Ovary (tissue), 9 donors: Measurements from ENCODE around the gene ERICH6B. TPM values are rescaled to one million over a fixed set of nuclear protein-coding genes. Genes with fewer than 3 reads are reported as not detected.

Source experiments
- DNase-seq, 5 donors: peaks; one replicate each; pipeline ENCODE4 v3.0.0-alpha.2; 2019 to 2020
- H3K27ac ChIP-seq, 2 donors: fragments of 200-600 bp; one replicate each; pipeline versions ENCODE4 v1.5.1 to v1.8.0; 2019 to 2022
- H3K27me3 ChIP-seq: fragments of 200-600 bp; one replicate; pipeline ENCODE4 v1.8.0; 2022
- H3K36me3 ChIP-seq: fragments of 200-600 bp; sonication (generic); one replicate; pipeline ENCODE4 v1.5.1; 2019
- H3K4me1 ChIP-seq: one replicate; pipeline ENCODE4 v1.8.1; 2013; ENCODE audit warnings: mild to moderate bottlenecking, moderate library complexity; ENCODE audit not compliant: insufficient read depth
- H3K4me3 ChIP-seq: fragments of 200-600 bp; sonication (generic); one replicate; pipeline ENCODE4 v1.5.1; 2017
- H3K9me3 ChIP-seq, 2 donors: fragments of 200-600 bp in 1 of 2; sonication (generic) in 1 of 2; one replicate each; pipeline versions ENCODE4 v1.5.1 to v1.8.1; 2013 to 2019; ENCODE audit warnings: mild to moderate bottlenecking in 1 of 2, moderate library complexity in 1 of 2
- EP300 ChIP-seq: sonication (generic); formaldehyde crosslinking; IDR thresholded peaks from one replicate; pipeline ENCODE4 v1.6.1; 2017; ENCODE audit warnings: antibody characterized with exemption
- POLR2A ChIP-seq: fragments of 450-650 bp; IDR thresholded peaks from one replicate; pipeline ENCODE4 v1.6.1; 2017; ENCODE audit warnings: antibody characterized with exemption, mild to moderate bottlenecking, moderate library complexity
- WGBS, 3 donors: extraction: QIAGEN DNeasy Blood & Tissue Kit in 1 of 3; methylation state at CpG; one replicate each; pipeline versions ENCODE4 v1.1.5 to v1.1.7; 2013 to 2017; 5-methylcytosine and 5-hydroxymethylcytosine counted together
- intact Hi-C, 4 donors: fragments of 100-400 bp; cut with DNase I; formaldehyde crosslinking; loops; one replicate each; pipeline versions ENCODE4 v1.11.0 to v1.15.1; 2022 to 2023
- polyA plus RNA-seq, 2 donors: library from polyadenylated mRNA; stranded (reverse); fragments of 200-250 nt in 1 of 2; fragments of 350-450 nt in 1 of 2; fragmentation: Illumina TruSeq in 1 of 2; extraction: RNeasy Lipid Tissue Mini Kit (QIAGEN cat#74804) in 1 of 2; gene quantifications; one replicate each; pipeline ENCODE4 v1.2.3, GENCODE V29; 2013 to 2014
- total RNA-seq, 7 donors: library from RNA; depleted of rRNA in 2 of 7; stranded (reverse); fragments of >200 nt in 2 of 7; fragmentation: NEBNext Ultra II Directional in 3 of 7; extraction: Animal tissue kit (Norgen Biotek cat#: 25700) in 3 of 7; gene quantifications; one replicate each; pipeline versions ENCODE4 v1.1.0 to v1.2.4, GENCODE V29; 2016 to 2023
- TF ChIP-seq, protein P1 (sequence below), 3 donors: fragments of 450-650 bp in 2 of 3; fragments of 200-600 bp in 1 of 3; IDR thresholded peaks; one replicate each; pipeline versions ENCODE4 v1.5.1 to v1.8.0; 2016 to 2022; ENCODE audit warnings: antibody characterized with exemption in 3 of 3, mild to moderate bottlenecking in 1 of 3
- donor health status: DM: no; HTN: no; CAD: no; lungs with moderate emphysema.
- donor health status: DM: no; HTN: no; CAD: no.
- donor health status: Bipolar disorder and iron deficiency.
- donor health status: DM: yes; HTN: yes; CAD: no.
- donor health status: DM: no; HTN: no; CAD: no.
- donor health status: DM: yes; HTN: yes; CAD: no.

ERICH6B gene
- total and polyA plus RNA-seq, 9 donors, result not detected

DNA sequence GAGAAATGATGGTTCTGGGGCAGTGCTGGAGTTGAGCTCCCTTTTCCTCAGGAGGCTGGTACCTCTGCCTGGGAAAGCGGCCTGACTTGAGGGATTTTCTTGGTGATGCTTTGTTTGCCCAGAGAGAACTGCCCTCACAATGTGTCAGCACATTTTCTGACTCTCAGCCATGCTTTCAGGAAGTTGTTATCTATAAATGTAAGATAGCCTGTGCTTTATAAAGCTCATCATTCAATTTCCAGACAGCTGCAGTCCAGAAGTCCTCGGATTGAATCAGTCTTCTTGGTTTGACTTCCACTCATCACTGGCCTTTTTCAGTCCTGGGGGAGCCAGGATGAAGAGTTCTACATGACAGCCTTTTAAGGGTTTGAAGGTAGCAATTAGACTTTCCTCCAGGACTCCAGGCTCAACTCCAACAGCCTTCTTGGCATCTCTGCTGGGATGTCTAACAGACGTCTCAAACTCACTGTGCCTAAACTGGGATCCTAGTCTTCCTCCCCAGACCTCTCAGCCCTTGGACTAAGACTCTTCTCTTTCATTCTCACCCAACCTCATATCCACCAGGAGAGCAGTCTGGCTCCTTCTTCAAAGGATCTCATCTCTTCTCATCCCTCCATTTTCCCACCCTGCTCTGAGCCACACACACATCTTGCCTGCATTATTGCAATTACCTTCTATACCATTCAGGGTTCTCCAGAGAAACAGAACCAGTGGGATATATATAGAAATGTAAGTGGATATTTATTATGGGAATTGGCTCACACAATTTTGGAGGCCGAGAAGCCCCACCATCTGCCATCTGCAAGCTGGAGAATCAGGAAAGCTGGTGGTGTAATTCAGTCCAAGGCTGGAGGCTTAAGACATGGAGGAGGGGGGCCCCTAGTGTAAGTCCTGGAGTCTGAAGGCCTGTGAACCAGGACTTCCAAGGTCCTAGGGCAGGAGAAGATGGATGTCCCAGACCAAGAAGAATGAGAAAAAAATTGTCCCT, 13.1 kb downstream of the ERICH6B start:
- H3K36me3 ChIP-seq, result no peaks in the 10 kb centered on the region
- intact Hi-C loops, result no loop called here
- TF ChIP-seq EP300, result no peak
- TF ChIP-seq, protein P1, sequence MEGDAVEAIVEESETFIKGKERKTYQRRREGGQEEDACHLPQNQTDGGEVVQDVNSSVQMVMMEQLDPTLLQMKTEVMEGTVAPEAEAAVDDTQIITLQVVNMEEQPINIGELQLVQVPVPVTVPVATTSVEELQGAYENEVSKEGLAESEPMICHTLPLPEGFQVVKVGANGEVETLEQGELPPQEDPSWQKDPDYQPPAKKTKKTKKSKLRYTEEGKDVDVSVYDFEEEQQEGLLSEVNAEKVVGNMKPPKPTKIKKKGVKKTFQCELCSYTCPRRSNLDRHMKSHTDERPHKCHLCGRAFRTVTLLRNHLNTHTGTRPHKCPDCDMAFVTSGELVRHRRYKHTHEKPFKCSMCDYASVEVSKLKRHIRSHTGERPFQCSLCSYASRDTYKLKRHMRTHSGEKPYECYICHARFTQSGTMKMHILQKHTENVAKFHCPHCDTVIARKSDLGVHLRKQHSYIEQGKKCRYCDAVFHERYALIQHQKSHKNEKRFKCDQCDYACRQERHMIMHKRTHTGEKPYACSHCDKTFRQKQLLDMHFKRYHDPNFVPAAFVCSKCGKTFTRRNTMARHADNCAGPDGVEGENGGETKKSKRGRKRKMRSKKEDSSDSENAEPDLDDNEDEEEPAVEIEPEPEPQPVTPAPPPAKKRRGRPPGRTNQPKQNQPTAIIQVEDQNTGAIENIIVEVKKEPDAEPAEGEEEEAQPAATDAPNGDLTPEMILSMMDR (IDR thresholded peaks at IDR 0.05), result no peak
- no peak for TF ChIP-seq POLR2A
- no peaks in the 10 kb centered on the region for H3K27me3 ChIP-seq
- H3K27ac ChIP-seq, result no peak overlapping the region
- H3K4me1 ChIP-seq, result no peaks in the 10 kb centered on the region
- whole genome bisulfite sequencing, 3 donors, result 39 to 52% (median 48%) methylated on average over 4 of the region's 4 CpGs
- H3K4me3 ChIP-seq, result no peak overlapping the region
- no peaks in the 10 kb centered on the region for H3K9me3 ChIP-seq
- no peak for DNase-seq

DNA sequence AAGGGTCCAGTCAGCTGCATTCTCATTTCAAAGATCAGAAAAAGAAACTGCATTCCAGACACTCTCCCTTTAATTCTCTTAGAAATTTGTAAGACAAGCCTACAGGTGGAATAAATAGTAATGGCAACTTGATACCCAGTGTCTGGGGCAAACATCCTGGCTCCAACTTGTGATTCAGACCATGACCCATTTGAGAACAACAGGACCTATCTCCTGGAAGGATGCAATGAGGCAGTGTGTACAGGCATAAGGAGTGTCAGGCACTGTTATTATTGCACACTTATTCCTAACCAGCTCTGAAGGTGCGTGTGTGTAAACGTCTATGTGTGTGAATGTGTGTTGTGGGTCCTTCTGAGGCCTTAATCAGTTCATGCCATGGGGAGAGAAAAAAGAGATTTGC, 13.9 kb downstream of the ERICH6B start:
- 66 to 78% (median 76%) methylated on average over 2 of the region's 2 CpGs for WGBS, 3 donors

DNA sequence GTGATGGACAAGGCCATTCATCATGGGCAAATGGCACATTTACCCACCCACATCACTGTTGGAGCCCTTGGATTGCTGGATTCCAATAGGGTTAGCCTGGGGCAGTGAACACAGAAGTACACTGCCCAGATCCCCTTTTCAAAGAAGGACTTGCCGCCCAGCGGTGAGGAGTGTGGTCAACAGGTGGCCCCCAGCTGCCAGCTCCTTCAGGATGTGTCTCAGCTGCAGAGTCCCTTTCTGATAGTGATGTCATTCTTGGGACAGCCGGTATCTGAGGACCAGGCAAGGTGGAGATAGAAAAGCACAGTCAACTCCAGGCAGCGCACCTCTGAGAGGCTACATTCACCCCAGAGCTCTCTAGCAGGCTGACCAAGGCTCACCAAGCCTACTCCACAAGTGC, 16.9 kb downstream of the ERICH6B start:
- 82 to 92% (median 87%) methylated on average over 4 of the region's 4 CpGs for WGBS, 3 donors

More for the DNA sequence above, 13.9 kb downstream of the ERICH6B start:
- Histone ChIP-seq H3K27me3 (no peaks in the 10 kb centered on the region), H3K4me3 (no peak overlapping the region), H3K36me3 (no peaks in the 10 kb centered on the region), H3K9me3 (no peaks in the 10 kb centered on the region), H3K4me1 (no peaks in the 10 kb centered on the region), H3K27ac (no peak overlapping the region)
- intact Hi-C loops, result no loop called here
- TF ChIP-seq, protein P1 (IDR thresholded peaks at IDR 0.05), result no peak
- TF ChIP-seq POLR2A, result no peak
- TF ChIP-seq EP300, result no peak
- no peak for DNase-seq

DNA sequence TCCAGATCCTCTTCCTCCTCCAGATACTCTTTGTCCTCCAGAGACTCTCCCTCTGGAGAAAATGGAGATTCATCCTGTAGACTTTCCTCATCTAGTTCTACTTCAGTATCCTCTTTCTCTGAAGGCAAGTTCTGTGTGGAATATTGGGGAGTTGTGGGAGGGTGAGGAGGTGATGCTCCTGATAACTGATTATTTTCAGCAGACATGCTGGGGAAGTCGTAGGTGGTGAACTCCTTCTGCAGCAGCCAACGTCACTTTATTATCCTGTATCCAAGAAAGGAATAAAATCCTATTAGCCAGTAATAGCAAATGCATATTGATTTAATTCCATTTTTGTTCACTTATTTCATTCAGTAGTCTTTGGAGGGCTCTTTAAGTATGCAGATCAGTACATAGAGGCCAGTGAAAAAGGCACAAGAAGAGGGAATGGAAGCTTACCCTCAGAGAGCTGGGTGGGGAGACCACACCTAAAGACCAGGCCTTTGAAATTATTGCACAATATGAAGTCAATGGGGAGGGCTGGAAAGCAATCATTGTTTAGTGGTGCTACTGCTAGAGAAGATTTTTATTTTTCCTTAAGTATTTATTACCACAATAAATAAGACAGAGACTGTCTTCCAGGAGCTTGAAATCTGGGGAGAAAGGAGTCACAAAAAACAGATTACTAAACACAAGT, 18.6 kb downstream of the ERICH6B start:
- Histone ChIP-seq H3K4me1 (no peaks in the 10 kb centered on the region), H3K27me3 (no peaks in the 10 kb centered on the region), H3K9me3 (no peaks in the 10 kb centered on the region), H3K4me3 (no peak overlapping the region), H3K36me3 (no peaks in the 10 kb centered on the region), H3K27ac (no peak overlapping the region)
- TF ChIP-seq, protein P1 (IDR thresholded peaks at IDR 0.05), result no peak
- no peak for TF ChIP-seq EP300
- TF ChIP-seq POLR2A, result no peak
- no peak for DNase-seq
- intact Hi-C loops, result no loop called here
- 68 to 73% (median 70%) methylated on average over 2 of the region's 2 CpGs for WGBS, 3 donors

More for the DNA sequence above, 16.9 kb downstream of the ERICH6B start:
- Histone ChIP-seq H3K36me3 (no peaks in the 10 kb centered on the region), H3K4me1 (no peaks in the 10 kb centered on the region), H3K27me3 (no peaks in the 10 kb centered on the region), H3K27ac (no peak overlapping the region), H3K9me3 (no peaks in the 10 kb centered on the region), H3K4me3 (no peak overlapping the region)
- DNase-seq, result no peak
- TF ChIP-seq, protein P1 (IDR thresholded peaks at IDR 0.05), result no peak
- no peak for TF ChIP-seq POLR2A
- no peak for TF ChIP-seq EP300
- intact Hi-C loops, result no loop called here
